Hepatic stellate cell (primary cell): Measurements from ENCODE around the gene GAS7.

ENCODE experiments used
- DNase-seq: peaks from one replicate; pipeline ENCODE4 v3.0.0; 2011; ENCODE audit warnings: low spot score

The GAS7 gene

DNA sequence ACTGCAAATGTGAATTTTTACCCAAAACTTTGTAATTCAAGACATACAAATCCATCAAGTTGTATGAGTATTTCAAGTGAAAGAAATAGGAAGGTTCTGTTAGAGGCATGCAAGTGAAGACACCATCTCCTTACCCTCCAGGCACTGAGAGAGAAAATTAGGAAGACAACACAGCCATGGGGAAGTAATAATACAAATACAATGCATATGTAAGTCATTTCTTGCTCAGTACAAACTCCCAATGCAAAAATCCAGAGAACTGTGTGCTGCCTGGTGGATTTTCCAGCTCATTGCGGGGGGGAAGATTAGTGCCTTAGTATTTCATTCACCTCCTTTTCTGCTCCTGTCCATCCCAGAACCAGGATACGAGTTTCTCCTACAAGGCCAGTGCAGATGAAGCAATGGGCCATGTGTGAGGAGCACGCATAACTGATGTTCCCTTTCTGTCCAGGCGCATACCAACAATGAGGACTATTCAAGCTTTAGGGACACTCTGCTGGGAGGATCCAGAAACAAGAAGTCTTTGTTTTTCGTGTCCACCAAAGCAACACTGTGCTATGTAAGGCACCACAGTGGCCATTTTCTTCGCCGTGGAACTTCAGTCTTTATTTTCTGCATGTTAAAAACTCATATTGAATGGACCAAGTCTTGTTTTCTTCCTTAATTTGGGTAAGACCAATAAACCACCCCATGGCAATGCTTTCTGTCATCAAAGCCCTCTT, 149.6 kb downstream of the GAS7 start:
- no peak for DNase-seq

DNA sequence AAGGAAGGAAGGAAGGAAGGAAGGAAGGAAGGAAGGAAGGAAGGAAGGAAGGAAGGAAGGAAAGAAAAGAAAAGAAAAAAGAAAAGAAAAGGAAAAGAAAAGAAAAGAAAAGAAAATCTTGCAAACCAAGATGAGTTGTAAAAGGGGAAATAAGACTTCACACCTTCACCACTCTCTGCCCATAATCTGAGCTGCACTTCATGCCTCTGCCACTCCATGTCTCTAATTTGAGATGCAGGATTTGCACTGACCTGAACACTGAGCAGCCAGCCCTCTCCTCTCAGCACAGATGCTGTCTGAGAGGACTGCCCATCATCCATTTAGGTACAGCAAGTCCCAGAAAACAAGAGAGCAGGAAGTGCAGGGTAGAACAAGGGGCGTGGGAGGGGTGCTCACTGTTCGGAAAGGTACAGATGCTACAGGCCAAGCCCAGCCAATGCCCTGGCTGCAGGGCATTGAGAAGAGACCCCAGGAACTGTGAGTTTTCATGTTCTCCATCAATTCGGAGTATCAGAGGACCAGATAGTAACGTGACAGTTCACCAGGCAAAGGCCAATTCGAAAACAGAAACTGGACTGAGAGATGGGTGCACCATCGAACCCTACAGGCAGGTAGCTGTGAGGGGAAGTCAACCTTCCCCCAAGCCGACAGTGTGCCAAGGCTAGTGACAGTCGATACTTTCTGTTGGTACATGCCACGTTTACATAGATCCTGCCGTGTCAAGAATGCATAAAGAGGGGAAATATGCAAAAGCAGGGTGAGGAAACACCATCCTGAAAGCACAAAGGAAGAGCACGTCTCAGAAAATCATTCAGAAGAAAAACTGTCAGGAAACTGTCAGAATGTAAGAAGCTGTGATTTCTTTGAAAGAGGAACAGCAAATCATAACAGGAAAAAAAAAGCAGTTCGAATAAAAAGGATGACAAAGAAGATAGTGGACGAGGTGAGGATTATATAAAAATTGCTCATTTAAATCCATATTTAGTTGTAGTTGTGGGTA, 151.3 kb downstream of the GAS7 start:
- no peak for DNase-seq

DNA sequence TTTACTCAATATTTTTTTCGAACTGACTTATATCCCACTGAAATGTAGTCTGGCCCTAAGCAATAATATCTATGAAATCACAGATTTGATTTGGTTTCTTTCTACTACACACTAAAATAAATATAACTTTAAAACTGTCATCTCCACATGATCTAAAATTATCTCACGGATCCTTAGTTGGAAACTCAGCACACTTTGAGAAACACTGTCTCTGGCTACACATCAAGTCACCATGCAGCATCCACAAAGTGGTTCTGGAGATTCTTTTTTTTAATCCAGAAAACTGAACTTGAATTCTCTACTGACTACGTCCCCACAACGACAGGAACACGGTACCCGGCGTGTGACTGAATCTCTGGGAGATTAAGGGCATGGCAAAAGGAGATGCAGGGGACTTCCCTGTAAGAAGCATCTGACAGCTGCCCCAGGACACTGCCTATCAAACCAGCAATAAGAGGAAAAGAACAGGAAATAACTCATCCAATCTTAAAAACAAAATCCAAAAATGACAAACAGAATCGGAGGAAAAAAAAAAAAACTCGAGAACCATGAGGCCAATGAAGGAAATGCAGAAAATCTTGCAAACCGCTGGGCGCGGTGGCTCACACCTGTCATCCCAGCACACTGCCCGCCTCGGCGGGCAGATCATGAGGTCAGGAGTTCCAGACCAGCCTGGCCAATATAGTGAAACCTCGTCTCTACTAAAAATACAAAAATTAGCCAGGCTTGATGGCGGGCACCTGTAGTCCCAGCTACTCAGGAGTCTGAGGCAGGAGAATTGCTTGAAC, 152.3 kb downstream of the GAS7 start:
- no peak for DNase-seq

DNA sequence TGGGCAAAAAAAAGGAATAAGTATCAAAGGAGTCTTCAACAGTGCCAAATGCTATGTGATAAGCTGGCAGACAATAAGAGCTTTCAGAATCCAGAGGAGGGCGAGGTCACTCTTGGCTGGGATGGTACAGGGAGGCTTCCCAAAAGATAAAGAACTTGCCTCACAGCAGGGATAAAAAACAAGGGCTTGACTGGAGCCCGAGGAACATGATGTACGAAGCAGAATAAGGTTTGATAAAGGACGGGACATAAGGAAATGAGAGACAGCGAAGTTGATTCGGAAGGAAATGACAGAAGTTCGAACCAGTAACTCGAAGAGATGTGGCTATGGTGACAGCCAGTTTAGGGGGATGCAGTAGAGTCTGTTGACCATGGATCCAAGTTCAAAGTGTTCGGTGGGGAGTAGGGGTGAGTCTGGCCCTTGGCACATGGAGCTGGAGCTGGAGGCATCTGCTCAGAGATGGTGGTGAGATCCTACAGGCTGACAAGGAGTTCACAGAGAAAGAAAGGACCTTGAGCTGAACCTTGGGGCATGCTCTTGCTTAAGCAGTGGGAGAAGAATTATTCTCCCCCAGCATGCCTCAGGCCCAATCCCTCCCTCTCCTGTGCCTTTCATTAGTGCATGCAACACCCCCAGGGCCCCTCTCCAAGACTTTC, 155.7 kb downstream of the GAS7 start:
- DNase-seq: no peak

DNA sequence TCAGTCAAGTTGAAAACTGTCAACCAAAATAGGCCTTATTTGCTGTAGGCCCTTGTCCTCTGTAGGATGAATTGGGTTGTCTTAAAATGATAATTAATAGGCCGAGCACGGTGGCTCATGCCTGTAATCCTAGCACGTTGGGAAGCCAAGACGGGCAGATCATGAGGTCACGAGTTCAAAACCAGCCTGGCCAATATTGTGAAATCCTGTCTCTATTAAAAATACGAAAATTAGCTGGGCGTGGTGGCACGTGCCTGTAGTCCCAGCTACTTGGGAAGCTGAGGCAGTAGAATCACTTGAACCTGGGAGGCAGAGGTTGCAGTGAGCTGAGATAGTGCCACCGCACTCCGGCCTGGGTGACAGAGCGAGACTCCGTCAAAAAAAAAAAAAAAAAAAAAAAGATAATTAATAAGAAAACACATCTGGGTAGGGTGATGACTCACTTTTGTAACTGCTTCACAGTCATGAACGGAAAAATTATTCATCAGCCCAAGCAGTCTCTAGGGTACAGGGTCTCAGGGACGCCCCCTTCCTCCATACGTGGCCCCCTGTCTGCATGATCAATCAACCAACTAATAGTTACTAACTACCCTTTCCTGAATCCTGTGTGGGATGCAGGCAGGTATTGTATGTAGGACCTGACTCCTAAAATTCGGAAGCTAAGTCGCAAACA, 156.4 kb downstream of the GAS7 start:
- DNase-seq: no peak

DNA sequence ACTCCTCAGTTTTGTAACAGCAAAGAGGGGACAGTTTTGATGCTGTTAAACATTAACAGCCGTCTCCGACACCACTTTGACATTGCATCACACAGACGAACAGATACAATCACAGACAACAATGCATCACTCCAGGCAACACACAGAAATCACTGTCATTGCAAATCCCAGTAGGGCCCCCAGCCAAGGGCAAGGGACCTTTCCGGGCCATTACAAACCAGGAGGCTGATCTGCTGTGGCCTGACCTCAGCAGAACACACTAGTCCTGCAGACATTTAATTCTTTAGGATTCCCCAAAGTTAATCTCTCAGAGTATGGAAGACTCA, 157.2 kb downstream of the GAS7 start:
- no peak for DNase-seq

DNA sequence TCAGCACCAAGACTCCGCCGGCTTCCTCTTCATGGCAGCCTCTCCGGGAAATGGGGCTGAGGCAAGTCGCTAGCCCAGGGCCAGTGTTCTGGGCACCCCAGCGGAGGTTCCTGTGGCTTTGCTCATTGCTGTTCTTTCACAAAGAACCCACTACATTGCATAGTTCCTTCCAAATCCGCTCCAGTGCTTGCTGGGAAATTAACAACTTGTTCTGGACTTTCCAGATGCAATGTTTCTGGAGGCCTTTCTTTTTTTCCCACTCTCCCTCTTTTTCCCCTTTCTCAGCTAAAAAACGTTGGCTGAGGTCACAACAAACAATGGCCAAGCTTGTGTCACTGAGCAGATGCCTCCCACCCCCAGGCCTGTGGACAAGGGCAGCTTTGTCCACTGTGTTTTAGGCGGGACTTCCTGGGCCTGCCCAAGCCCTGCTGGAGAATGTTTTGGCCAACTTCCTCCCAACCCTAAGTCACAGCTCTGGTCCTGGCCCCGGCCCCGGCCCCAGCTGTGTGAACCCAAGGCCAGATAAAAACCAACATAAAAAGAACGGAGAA, 161.8 kb downstream of the GAS7 start:
- DNase-seq: no peak

DNA sequence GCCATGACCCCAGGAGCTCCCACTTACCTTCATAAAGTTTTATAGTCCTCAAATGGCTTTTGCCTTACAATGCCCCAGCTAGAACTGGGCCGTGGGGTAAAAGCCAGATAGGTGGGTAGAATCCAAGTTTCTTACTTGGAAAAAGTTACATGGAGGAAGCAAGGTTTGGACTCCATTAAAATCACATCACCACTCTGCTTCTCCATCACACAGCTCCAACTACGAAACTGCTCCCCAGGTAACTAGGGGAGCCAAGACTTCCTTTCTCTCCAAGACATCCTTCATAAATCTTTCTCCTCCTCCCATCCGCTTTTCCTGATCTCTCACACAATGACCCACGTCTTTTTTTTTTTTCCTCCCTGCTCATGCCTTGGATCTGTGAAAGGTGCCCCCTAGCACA, 162.5 kb downstream of the GAS7 start:
- DNase-seq: no peak

DNA sequence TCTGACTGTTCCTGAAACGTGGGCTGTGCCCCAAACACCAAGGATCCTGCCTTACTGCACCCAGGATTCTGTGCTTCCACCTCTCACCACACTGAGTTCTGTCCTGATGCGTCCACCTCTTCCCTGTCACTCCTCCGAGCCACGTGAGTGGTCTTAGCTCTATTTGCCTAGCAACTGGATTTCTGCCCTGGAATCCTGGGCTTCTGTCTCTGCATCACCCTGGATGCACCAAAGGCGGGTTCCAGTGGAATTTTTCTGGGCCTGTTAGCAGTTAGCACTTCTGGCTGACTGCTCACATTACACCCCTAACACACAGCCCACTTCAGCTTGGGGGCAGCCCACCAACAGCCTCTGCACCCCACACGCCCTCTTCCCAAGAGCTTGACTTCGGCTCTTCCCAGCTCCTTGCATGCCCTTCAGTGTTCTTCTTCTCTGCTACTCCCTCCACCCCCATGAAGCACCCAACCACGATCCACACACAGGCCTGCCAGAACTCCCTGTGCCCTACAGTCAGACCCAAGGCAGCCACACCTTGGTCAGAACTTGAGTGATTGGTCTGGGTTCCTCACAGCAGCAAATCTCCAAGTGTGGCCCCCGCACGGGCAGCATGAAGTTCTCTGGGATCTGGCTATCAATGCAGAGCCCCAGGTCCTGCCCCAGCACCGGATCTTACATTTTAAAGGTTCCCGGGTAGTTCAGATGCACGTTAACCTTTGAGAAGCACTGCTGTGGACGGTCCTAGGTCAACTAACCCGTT, 163.5 kb downstream of the GAS7 start:
- DNase-seq: no peak

DNA sequence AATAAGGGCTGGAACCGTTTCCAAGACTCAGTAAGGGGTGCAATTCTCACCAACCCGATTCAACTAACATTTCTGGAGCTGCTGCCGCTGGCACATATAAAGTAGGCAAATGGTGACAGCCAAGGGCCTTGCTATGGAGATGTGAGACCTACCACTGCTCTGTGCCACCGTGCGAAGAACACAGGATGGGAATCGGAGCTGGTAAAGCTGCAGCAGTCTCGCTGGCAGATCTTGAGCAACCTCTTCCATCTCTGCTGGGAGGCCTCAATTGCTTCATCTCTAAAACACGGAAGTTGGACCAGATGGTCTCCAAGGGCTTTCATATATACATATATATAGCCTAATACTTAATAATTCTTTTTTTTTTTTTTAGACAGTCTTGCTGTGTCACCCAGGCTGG, 164.4 kb downstream of the GAS7 start:
- no peak for DNase-seq

DNA sequence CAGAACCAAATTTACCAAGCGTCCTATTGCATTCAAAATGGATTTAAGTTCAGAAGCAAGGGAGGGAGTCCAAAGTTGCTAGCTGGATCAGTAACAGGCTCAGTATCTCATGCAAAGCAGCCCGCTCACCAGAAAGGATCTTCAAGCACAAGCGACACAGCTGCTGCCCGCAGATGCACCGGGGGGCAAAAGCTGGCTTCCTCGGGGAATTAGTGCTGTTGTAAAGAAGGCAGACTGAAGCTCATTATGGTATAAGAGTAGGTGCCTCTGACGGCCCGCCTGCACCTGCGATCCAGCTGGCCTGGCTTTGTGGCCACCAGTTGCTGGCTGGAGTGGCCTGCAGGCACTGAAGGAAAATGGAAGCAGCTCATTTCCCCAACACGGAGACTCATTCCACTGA, 165.0 kb downstream of the GAS7 start:
- no peak for DNase-seq

DNA sequence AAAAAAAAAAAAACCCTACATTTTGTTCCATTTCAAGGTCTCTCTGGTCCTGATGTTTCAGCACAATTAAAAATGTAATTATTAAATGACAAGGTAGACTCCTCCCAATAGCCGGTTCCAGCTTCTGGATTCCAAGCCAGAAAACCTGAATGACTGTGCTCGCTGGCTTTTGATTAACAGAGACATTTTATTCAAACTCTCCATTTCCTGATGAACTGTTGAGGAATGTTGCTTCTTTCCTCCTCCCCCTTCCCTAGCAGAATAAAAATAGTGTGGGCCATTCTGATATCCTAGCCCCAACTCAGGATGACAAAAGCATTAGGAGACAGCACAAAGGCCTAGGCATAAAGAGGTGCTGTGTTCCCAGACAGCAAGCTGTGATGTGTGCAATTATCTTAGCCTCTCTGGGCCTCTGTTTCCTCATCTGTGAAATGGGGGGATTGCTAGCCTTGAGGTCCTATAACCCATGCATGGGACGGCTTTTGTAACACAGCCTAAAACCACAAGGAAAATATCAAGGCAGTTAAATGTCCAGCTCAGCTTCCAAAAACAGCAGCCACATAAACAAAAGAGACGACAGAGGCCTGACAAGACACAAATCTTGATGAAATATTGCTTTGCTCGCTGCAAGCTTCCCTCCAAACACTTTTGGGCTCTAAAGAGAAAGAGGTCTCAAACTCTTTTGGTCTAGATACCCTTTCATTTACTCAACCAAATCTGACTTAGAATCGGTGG, 166.1 kb downstream of the GAS7 start:
- no peak for DNase-seq

DNA sequence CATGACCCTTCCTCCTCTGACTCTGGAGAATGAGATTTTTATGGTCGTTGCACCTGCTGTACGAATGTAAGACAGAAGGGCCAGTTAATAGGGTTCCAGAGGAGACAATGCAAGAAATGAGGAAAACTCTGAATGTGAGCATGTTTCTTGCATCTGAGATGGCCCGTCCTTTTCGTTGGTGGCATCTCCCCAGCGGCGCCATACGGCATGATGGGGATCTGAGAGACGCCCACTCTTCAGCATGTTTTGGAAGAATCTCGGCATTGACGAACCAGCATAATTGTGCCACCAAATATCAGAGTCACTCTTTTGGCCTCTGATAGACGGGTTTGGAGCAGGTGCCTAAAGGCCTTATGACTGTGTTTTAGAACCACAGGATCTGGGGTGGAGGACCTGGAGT, 166.8 kb downstream of the GAS7 start:
- DNase-seq: no peak

DNA sequence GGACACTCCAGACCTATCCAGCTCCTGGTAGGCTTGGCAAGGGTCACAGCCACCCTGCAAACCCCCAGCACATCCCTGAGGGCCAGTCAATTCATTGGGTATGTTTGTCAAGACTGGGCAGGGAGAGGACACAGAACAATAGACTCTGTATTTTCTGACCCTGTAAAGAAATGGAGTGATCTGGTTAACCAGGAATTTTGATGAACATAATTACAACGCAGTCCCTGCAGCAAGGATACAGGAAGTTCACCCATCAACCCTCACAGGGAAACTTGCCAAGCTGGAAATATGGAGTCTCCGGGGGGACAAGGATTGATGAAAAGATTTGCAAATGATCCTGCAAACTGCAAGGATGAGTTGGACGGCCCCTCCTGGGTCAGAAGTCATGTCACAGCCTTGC, 167.3 kb downstream of the GAS7 start:
- no peak for DNase-seq

DNA sequence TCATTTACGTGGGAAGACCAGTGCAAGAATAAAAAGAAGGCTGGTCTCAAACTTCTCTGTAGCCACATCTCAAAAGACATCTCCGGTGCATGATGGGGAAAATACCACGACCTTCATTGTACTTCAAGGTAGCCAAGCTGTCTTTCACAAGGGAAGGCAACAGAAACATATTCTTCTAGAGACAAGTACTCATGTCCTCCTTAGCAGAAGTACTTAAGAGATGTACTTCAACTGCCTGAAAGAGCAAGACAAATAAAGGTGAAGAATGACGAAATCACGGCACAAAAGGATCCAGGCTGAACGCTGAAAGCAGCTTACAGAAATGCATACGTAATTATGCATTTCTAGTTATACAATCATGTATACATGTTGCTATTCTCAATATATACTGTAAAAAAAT, 169.3 kb downstream of the GAS7 start:
- no peak for DNase-seq

DNA sequence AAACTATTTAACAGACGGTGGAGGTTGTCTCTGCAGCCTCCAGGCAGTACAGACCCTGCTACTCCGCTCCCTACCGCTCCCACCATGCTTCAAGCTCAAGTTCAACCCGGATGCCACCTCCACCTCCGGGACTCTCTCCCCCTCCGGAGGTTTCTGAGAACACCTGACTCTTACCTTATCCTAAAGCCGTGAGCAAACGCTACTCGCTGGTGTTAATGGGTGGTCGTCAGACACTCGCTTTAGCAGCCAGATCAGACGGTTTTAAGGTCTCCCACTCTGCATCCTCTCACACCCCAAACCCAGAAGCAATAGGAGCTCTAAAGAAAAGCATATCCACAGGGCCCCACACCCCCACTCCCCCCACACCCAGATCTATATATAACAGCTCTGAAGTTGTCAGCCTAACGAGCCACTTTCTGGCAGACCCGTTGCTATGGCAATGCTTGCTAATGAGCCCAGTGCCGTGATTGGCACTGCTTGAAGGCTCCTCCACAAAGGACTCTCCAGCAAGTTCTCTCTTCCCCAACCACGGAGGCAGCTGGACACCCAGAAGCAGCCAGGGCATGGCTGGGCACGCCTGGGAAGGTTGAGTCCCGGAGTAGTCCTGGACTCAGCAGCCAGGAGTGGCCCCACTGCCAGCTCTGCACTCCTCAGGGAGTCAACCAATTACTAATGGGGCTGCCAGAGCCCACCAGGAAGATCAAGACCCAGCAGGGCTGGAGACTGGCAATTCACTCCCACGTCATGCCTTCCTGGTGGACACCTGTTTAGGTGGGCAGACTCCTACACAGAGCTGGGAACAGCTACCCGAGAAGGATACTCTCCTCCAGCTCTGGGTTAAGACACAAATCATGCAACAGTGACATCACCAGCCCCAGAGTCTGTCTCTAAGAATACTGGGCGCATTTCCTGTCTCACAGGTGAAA, 172.2 kb downstream of the GAS7 start:
- DNase-seq: no peak

DNA sequence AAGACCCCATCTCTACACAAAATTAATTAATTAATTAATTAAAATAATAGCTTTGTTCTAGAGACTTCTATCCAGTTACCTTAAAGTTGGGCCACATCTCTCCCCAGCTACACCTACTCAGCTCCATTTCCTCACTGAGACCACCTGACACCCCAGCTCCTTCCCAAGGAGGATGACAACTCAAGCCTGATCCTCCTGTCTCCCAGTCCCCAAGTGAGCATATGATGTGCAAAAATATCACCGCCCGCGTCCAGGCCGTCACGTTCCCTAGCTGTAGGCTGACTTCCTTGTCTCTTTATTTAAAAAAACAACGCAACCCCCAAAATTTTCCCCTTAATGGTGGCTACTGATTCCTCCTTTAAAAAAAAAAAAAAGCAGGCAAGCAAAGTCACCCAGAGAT, 173.2 kb downstream of the GAS7 start:
- no peak for DNase-seq

DNA sequence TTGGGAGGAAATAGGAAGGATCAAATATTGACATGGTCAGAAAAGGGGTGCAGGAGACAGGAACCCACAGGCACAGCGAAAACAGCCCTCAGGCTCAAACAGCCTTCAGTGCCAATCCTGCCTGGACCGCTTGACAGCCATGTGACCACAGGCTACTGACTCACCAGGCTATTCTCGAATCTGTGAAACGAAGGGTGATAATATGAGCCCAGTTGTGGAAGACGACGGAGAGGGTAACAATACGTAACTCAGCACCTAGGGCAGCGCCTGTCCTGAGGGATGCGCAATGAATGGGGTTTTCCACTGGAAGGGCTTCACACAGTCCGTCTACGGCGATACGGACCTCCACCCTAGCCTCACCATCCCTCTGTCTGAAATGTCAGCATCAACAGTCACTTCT, 176.0 kb downstream of the GAS7 start:
- DNase-seq: no peak
